Upper lobe of left lung (tissue), 6 donors: ENCODE results near the gene CYP46A1. TPM values are rescaled to one million over a fixed set of nuclear protein-coding genes. Genes with fewer than 3 reads are reported as not detected.

Experiments used
- ATAC-seq, 2 donors: fragments of 200-7000 bp; cut with Tn5 transposase; one replicate each; pipeline ENCODE4 v1.9.1; 2022; ENCODE audit warnings: mild to moderate bottlenecking in 2 of 2, moderate library complexity in 2 of 2; ENCODE audit not compliant: low FRiP score in 2 of 2
- DNase-seq, 2 donors: peaks; one replicate each; pipeline ENCODE4 v3.0.0-alpha.2; 2019 to 2020
- H3K27ac ChIP-seq, 4 donors: fragments of 200-600 bp; sonication (generic); one replicate each; pipeline ENCODE4 v1.5.1; 2016 to 2019
- H3K27me3 ChIP-seq, 4 donors: fragments of 200-600 bp; sonication (generic); one replicate each; pipeline ENCODE4 v1.5.1; 2017 to 2019
- H3K36me3 ChIP-seq, 4 donors: fragments of 200-600 bp; sonication (generic); one replicate each; pipeline ENCODE4 v1.5.1; 2016 to 2019
- H3K4me1 ChIP-seq, 4 donors: fragments of 200-600 bp; sonication (generic); one replicate each; pipeline ENCODE4 v1.5.1; 2018 to 2019
- H3K4me3 ChIP-seq, 4 donors: fragments of 200-600 bp; sonication (generic); one replicate each; pipeline ENCODE4 v1.5.1; 2017 to 2019; ENCODE audit warnings: mild to moderate bottlenecking in 2 of 4, moderate library complexity in 1 of 4
- H3K9me3 ChIP-seq, 4 donors: fragments of 200-600 bp; sonication (generic); one replicate each; pipeline ENCODE4 v1.5.1; 2018 to 2019
- EP300 ChIP-seq, 4 donors: sonication (generic); formaldehyde crosslinking; IDR thresholded peaks; one replicate each; pipeline ENCODE4 v1.5.1; 2017; ENCODE audit warnings: antibody characterized with exemption in 4 of 4, control low read depth in 2 of 4
- POLR2A ChIP-seq, 4 donors: fragments of 450-650 bp; IDR thresholded peaks; one replicate each; pipeline ENCODE4 v1.5.1; 2016 to 2017; ENCODE audit warnings: antibody characterized with exemption in 4 of 4, mild to moderate bottlenecking in 2 of 4
- POLR2AphosphoS5 ChIP-seq, 2 donors: sonication (generic); formaldehyde crosslinking; IDR thresholded peaks; one replicate each; pipeline ENCODE4 v1.5.1; 2017; ENCODE audit warnings: antibody characterized with exemption in 2 of 2
- WGBS, 2 donors: methylation state at CpG; one replicate each; pipeline ENCODE4 v1.1.5; 2017 to 2018; 5-methylcytosine and 5-hydroxymethylcytosine counted together
- total RNA-seq, 6 donors: library from RNA; depleted of rRNA in 4 of 6; stranded (reverse); fragments of >200 nt in 4 of 6; gene quantifications; one replicate each; pipeline versions ENCODE4 v1.1.0 to v1.2.1, GENCODE V29; 2016 to 2021
- TF ChIP-seq, protein P1 (sequence below), 6 experiments: fragments of 450-650 bp in 4 of 6; fragments of 200-600 bp in 2 of 6; sonication (generic) in 2 of 6; IDR thresholded peaks; one replicate each; pipeline ENCODE4 v1.5.1; 2016 to 2019; ENCODE audit warnings: antibody characterized with exemption in 6 of 6
- donor health status: DM: no; HTN: no; CAD: no; lungs with moderate emphysema.
- donor health status: DM: no; HTN: yes; CAD: no; lungs with severe emphysema.

CYP46A1 gene
- total RNA-seq, 6 donors from 2014 or later: 0.15 to 12.6 (median 1.2) TPM

DNA sequence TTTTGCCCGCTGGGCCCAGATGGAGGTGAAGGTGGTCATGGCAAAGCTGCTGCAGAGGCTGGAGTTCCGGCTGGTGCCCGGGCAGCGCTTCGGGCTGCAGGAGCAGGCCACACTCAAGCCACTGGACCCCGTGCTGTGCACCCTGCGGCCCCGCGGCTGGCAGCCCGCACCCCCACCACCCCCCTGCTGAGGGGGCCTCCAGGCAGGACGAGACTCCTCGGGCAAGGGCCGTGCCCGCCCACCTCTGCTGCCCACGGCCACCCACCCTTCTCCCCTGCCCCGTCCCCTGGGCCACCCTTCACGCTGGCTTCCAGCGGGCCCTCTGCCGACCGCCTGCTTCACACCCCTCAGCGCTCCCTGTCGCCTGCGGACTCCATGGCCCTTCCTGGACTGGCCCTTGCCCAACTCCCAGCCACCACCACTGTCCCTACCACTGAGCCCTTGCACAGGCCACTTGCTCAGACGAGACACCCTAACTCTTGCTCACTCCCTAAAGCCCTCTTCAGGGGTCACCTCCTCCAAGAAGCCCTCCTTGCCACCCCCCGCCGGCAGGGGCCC, 42.5 kb downstream of the CYP46A1 start:
- DNase-seq (peak in 1 of 2 donors; percentile 71), ATAC-seq (no peak)
- no peaks in the 10 kb centered on the region for H3K27me3 ChIP-seq
- H3K4me3 ChIP-seq: no peak overlapping the region
- H3K4me1 ChIP-seq: peaks cover 7 to 21% (median 17%) of the 10 kb centered on the region in 4 donors
- H3K27ac ChIP-seq: no peak overlapping the region
- 83 to 87% methylated on average over 11 to 25 of the region's 26 CpGs for WGBS, 2 donors
- H3K36me3 ChIP-seq: no peaks in the 10 kb centered on the region
- no peaks in the 10 kb centered on the region for H3K9me3 ChIP-seq
- TF ChIP-seq POLR2A (IDR thresholded peaks at IDR 0.05): no peak
- no peak for TF ChIP-seq POLR2AphosphoS5 (IDR thresholded peaks at IDR 0.05)
- no peak for TF ChIP-seq EP300 (IDR thresholded peaks at IDR 0.05)
- TF ChIP-seq, protein P1, sequence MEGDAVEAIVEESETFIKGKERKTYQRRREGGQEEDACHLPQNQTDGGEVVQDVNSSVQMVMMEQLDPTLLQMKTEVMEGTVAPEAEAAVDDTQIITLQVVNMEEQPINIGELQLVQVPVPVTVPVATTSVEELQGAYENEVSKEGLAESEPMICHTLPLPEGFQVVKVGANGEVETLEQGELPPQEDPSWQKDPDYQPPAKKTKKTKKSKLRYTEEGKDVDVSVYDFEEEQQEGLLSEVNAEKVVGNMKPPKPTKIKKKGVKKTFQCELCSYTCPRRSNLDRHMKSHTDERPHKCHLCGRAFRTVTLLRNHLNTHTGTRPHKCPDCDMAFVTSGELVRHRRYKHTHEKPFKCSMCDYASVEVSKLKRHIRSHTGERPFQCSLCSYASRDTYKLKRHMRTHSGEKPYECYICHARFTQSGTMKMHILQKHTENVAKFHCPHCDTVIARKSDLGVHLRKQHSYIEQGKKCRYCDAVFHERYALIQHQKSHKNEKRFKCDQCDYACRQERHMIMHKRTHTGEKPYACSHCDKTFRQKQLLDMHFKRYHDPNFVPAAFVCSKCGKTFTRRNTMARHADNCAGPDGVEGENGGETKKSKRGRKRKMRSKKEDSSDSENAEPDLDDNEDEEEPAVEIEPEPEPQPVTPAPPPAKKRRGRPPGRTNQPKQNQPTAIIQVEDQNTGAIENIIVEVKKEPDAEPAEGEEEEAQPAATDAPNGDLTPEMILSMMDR (IDR thresholded peaks at IDR 0.05): no peak

DNA sequence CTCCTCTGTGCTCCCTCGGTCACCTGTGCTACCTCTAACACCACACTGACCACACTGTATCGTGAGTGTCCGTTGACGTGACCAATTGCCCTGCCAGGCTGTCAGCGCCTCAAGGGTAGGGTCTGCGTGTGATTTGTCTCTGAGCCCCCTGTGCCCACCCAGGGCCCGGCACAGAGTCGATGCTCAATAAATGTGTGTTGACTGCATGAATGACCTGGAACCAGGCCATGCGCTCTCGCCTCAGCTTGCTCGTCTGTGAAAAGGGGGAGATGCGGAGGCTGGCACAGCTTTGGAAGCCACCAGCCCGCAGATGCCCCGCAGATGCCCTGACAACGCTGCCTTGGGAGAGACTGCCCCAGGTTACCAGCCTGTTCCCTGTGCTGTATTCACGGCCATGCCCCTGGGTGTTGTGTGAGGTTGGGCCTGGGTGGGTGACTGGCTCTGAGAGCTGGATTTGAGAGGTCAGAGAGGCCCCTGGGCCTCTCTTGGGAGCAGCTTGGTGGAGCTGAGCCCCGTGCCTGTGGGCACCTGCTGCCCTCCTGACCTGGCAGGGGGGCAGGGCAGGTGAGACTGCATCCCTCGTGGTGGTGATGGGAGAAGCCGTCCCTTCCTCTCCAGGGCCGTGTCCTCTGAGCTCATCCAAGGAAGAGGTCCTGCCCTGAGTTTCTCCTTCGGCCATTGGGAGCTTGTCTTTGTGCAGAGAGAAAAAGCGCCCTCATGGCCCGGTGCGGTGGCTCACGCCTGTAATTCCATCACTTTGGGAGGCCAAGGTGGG, 43.2 kb downstream of the CYP46A1 start:
- TF ChIP-seq, protein P1 (IDR thresholded peaks at IDR 0.05): no peak
- TF ChIP-seq POLR2A (IDR thresholded peaks at IDR 0.05) (no peak), EP300 (IDR thresholded peaks at IDR 0.05) (no peak), POLR2AphosphoS5 (IDR thresholded peaks at IDR 0.05) (no peak)
- 88 to 96% methylated on average over 9 to 24 of the region's 25 CpGs for WGBS, 2 donors
- DNase-seq (peak; percentile 18 to 49), ATAC-seq (no peak)
- H3K27me3 ChIP-seq: no peaks in the 10 kb centered on the region
- H3K4me3 ChIP-seq: no peak overlapping the region
- H3K27ac ChIP-seq: no peak overlapping the region
- no peaks in the 10 kb centered on the region for H3K36me3 ChIP-seq
- H3K9me3 ChIP-seq: no peaks in the 10 kb centered on the region
- peaks cover 9 to 28% (median 24%) of the 10 kb centered on the region in 4 donors for H3K4me1 ChIP-seq

DNA sequence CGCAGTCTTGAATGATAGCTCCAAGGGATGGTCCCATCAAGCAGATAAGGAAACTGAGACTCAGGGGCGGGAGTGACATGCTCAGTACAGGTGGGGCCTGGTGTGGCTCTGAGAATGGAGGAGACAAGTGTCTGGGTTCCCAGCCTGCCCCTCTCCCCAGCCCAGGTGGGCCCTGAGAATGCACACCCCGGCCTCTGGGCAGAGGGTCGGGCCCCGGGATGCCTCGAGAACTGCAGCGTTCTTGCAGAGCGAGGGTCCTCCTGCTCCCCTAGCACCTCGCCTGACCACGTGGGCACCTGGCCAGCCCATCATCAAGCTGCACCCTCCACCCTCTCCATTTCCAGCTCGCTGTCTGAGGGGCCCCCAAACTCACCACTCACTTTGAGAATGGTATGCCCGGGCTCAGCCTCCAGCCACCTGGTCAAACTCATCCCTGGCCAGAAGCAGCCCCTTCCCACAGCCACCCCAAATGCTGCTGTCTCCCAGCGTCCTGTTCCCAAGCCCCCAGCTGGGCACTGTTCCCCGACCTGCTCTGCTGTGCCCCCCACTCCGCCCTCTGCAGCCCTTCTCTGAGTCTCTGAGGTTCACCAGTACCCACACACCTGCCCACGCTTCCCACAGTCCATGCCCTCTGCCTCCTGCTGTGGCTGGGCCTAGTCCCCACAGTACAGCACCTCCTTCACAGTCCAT, 44.3 kb downstream of the CYP46A1 start:
- Histone ChIP-seq H3K4me3 (no peak overlapping the region), H3K27me3 (no peaks in the 10 kb centered on the region), H3K27ac (no peak overlapping the region), H3K9me3 (no peaks in the 10 kb centered on the region), H3K4me1 (peaks cover 18 to 39% (median 34%) of the 10 kb centered on the region in 4 donors), H3K36me3 (no peaks in the 10 kb centered on the region)
- DNase-seq (peak in 1 of 2 donors; percentile 69), ATAC-seq (no peak)
- TF ChIP-seq EP300 (IDR thresholded peaks at IDR 0.05) (no peak), POLR2AphosphoS5 (IDR thresholded peaks at IDR 0.05) (no peak)
- TF ChIP-seq, protein P1 (IDR thresholded peaks at IDR 0.05): no peak
- 90 to 94% methylated on average over 14 to 16 of the region's 16 CpGs for WGBS, 2 donors

DNA sequence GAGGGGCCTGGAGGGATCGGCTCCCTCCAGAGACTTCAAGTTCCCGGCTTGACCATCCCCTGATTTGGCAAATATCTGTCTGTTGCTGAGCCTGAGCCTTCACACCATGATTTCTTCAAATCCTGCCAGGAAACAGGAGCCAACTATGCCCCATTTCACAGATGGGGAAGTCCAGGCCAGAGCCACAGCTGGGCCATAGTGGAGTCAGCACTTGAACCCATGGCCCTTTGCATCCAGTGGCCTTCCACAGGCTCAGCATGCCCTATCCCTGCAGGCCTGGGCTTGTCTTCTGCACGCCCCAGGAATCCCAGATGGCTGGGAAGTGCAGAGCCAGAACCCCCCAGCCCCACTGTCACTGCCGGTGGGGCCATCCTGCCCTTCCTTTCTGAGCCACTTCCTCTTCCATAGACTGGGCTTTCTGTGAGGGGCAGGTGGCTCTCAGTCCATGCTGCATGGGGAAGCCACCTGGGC, 44.9 kb downstream of the CYP46A1 start:
- Histone ChIP-seq H3K36me3 (no peaks in the 10 kb centered on the region), H3K4me3 (no peak overlapping the region), H3K9me3 (no peaks in the 10 kb centered on the region), H3K4me1 (peaks cover 24 to 43% (median 39%) of the 10 kb centered on the region in 4 donors), H3K27ac (no peak overlapping the region), H3K27me3 (no peaks in the 10 kb centered on the region)
- TF ChIP-seq, protein P1 (IDR thresholded peaks at IDR 0.05): no peak
- TF ChIP-seq POLR2A (IDR thresholded peaks at IDR 0.05) (no peak), EP300 (IDR thresholded peaks at IDR 0.05) (no peak)
- no peak for ATAC-seq
- WGBS, 2 donors: 64 to 70% methylated on average over 2 to 3 of the region's 4 CpGs
- DNase-seq: peak in 1 of 2 donors; percentile 15
